RPMI7951 (cell line): ENCODE data around the gene PARD6G. TPM values are rescaled to one million over a fixed set of nuclear protein-coding genes. Genes with fewer than 3 reads are reported as not detected.

Source experiments
- DNase-seq: peaks from one replicate; pipeline ENCODE4 v3.0.0-alpha.2; 2012; ENCODE audit warnings: low read depth
- total RNA-seq: library from RNA; depleted of rRNA; stranded (reverse); fragments of >200 nt; shearing (Covaris generic); gene quantifications from 2 replicates; pipeline ENCODE4 v1.2.3, GENCODE V29; 2014

Gene PARD6G
- total RNA-seq, 1 experiment from 2014 or later: 0.24 TPM

GRCh38 chr18:80213182-80213581 is 34.1 kb downstream of the PARD6G start:
- peak; percentile 8 for DNase-seq

- peak; percentile 33 for DNase-seq
Measured at GRCh38 chr18:80210312-80211083, 36.8 kb downstream of the PARD6G start.

GRCh38 chr18:80208620-80209019 is 38.7 kb downstream of the PARD6G start:
- no peak for DNase-seq

GRCh38 chr18:80205294-80205693 is 42.0 kb downstream of the PARD6G start:
- DNase-seq: no peak

GRCh38 chr18:80204142-80204541 is 43.2 kb downstream of the PARD6G start:
- DNase-seq: no peak

GRCh38 chr18:80203249-80203648 is 44.1 kb downstream of the PARD6G start:
- DNase-seq: no peak

- no peak for DNase-seq
Measured at GRCh38 chr18:80202264-80202998, 44.9 kb downstream of the PARD6G start.

GRCh38 chr18:80201739-80202138 is 45.6 kb downstream of the PARD6G start:
- DNase-seq: no peak

GRCh38 chr18:80200932-80201672 is 46.2 kb downstream of the PARD6G start:
- no peak for DNase-seq

- DNase-seq: peak; percentile 33
Measured at GRCh38 chr18:80200171-80200931, 47.0 kb downstream of the PARD6G start.

GRCh38 chr18:80198994-80199748 is 48.1 kb downstream of the PARD6G start:
- DNase-seq: no peak

- DNase-seq: no peak
Measured at GRCh38 chr18:80198391-80198790, 48.9 kb downstream of the PARD6G start.

- no peak for DNase-seq
Measured at GRCh38 chr18:80197528-80197927, 49.8 kb downstream of the PARD6G start.

- peak; percentile 41 for DNase-seq
Measured at GRCh38 chr18:80196528-80197320, 50.6 kb downstream of the PARD6G start.

- DNase-seq: no peak
Measured at GRCh38 chr18:80194874-80195570, 52.3 kb downstream of the PARD6G start.

- DNase-seq: no peak
Measured at GRCh38 chr18:80193701-80194100, 53.6 kb downstream of the PARD6G start.

GRCh38 chr18:80192653-80193385 is 54.5 kb downstream of the PARD6G start:
- no peak for DNase-seq

- no peak for DNase-seq
Measured at GRCh38 chr18:80191907-80192652, 55.2 kb downstream of the PARD6G start.
